Adrenal gland (tissue), 12 donors: ENCODE measurements around the gene ANO10. TPM values are rescaled to one million over a fixed set of nuclear protein-coding genes. Genes with fewer than 3 reads are reported as not detected.

Experiments used
- DNase-seq, 7 donors: peaks; one replicate each; pipeline ENCODE4 v3.0.0-alpha.2; 2019 to 2020
- H3K27ac ChIP-seq, 5 donors: fragments of 200-600 bp; sonication (generic) in 4 of 5; 1 replicate in 3 of 5; 2 replicates in 2 of 5; pipeline versions ENCODE4 v1.5.1 to v1.8.0; 2016 to 2020; ENCODE audit warnings: mild to moderate bottlenecking in 1 of 5
- H3K27me3 ChIP-seq: fragments of 200-600 bp; 2 replicates; pipeline ENCODE4 v1.8.0; 2021
- H3K36me3 ChIP-seq, 2 donors: fragments of 200-600 bp; replicated peaks in 1 of 2; 1 replicate in 1 of 2; 2 replicates in 1 of 2; pipeline versions ENCODE4 v1.5.1 to v1.8.0; 2018 to 2022
- H3K4me1 ChIP-seq, 2 donors: fragments of 200-600 bp; replicated peaks in 1 of 2; 1 replicate in 1 of 2; 2 replicates in 1 of 2; pipeline versions ENCODE4 v1.5.1 to v1.8.0; 2018 to 2021
- H3K4me3 ChIP-seq, 4 donors: fragments of 200-600 bp; sonication (generic) in 3 of 4; one replicate each; pipeline ENCODE4 v1.5.1; 2016 to 2018
- H3K9me3 ChIP-seq, 3 donors: fragments of 200-600 bp; sonication (generic) in 1 of 3; replicated peaks in 1 of 3; 1 replicate in 2 of 3; 2 replicates in 1 of 3; pipeline versions ENCODE4 v1.5.1 to v1.8.0; 2016 to 2021
- POLR2A ChIP-seq, 2 donors: fragments of 450-650 bp; IDR thresholded peaks; one replicate each; pipeline ENCODE4 v1.6.1; 2017; ENCODE audit warnings: antibody characterized with exemption in 2 of 2, mild to moderate bottlenecking in 2 of 2, moderate library complexity in 1 of 2
- WGBS, 4 donors: extraction: QIAGEN DNeasy Blood & Tissue Kit in 2 of 4; methylation state at CpG; one replicate each; pipeline versions ENCODE4 v1.1.5 to v1.1.7; 2013 to 2017; 5-methylcytosine and 5-hydroxymethylcytosine counted together
- intact Hi-C, 2 donors: fragments of 100-400 bp; cut with DNase I; formaldehyde crosslinking; loops; one replicate each; pipeline versions ENCODE4 v1.14.1 to v1.15.0; 2022 to 2023
- polyA plus RNA-seq, 3 donors: library from polyadenylated mRNA; stranded (reverse); fragments of 200-250 nt in 2 of 3; fragments of 350-450 nt in 1 of 3; fragmentation: Illumina TruSeq in 1 of 3; extraction: RNeasy Lipid Tissue Mini Kit (QIAGEN cat#74804) in 1 of 3; gene quantifications; one replicate each; pipeline ENCODE4 v1.2.3, GENCODE V29; 2013 to 2014
- total RNA-seq, 9 donors: library from RNA; depleted of rRNA in 4 of 9; stranded (reverse); fragments of >200 nt in 4 of 9; fragments of 120-200 nt in 1 of 9; fragmentation: NEBNext Ultra II Directional in 1 of 9; extraction: Animal tissue kit (Norgen Biotek cat#: 25700) in 1 of 9; gene quantifications; one replicate each; pipeline versions ENCODE4 v1.1.0 to v1.2.4, GENCODE V29; 2013 to 2023
- TF ChIP-seq, protein P1 (sequence below), 6 experiments: fragments of 450-650 bp in 4 of 6; fragments of 200-600 bp in 2 of 6; sonication (generic) in 1 of 6; IDR thresholded peaks; 1 replicate in 5 of 6; 2 replicates in 1 of 6; pipeline versions ENCODE4 v1.5.1 to v1.8.0; 2016 to 2021; ENCODE audit warnings: antibody characterized with exemption in 6 of 6, mild to moderate bottlenecking in 2 of 6, moderate library complexity in 1 of 6
- donor health status: healthy with polysubstance abuse.
- donor health status: Bipolar disorder and iron deficiency.
- donor health status: DM: yes; HTN: yes; CAD: no.
- donor health status: DM: no; HTN: no; CAD: no.
- donor health status: DM: no; HTN: no; CAD: no.
- donor health status: DM: yes; HTN: yes; CAD: no.

The ANO10 gene
- total and polyA plus RNA-seq, 12 donors, result 10.7 to 34.8 (median 22.0) TPM

DNA sequence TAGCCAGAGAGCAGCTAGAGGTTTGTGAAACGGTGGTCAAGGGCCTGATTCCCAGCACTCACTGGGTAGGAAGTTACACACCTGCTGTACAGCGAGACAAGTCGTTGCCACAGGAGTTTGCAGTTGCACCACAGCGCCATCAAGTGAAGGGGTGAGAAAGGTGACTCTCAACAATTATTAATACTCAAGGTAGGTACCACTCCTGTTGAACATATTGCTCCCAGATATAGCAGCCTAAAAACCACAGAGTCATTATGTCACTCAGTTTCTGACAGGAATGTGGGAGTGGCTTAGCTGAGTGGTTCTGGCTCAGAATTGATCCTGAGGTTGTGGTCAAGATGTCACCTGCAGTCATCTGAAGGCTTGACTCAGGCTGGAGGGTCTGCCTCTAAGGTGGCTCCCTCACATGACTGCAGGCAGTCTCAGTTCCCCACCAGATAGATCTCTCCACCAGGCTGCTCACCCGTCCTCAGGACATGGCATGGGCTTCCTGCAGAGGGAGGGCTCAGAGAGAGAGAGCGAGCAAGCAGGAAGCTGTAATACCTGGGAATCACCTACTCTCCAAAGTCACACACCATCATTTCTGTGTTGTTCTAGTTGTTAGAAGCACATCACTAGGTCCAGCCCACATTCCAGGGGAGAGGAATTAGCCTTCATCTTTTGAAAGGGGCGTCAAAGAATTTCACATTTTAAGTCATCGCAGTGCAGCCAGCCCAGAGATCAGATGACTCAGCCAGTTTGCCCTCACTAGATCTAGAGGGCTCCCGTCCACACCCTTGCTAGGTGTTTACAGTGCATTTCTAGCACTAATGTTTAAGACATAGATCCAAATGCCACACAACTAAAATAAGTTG lies 17.0 kb upstream of the ANO10 start:
- Histone ChIP-seq H3K4me3 (no peak overlapping the region), H3K27ac (no peak overlapping the region), H3K9me3 (no peaks in the 10 kb centered on the region), H3K36me3 (no peaks in the 10 kb centered on the region), H3K4me1 (no peaks in the 10 kb centered on the region), H3K27me3 (no peaks in the 10 kb centered on the region)
- TF ChIP-seq, protein P1, sequence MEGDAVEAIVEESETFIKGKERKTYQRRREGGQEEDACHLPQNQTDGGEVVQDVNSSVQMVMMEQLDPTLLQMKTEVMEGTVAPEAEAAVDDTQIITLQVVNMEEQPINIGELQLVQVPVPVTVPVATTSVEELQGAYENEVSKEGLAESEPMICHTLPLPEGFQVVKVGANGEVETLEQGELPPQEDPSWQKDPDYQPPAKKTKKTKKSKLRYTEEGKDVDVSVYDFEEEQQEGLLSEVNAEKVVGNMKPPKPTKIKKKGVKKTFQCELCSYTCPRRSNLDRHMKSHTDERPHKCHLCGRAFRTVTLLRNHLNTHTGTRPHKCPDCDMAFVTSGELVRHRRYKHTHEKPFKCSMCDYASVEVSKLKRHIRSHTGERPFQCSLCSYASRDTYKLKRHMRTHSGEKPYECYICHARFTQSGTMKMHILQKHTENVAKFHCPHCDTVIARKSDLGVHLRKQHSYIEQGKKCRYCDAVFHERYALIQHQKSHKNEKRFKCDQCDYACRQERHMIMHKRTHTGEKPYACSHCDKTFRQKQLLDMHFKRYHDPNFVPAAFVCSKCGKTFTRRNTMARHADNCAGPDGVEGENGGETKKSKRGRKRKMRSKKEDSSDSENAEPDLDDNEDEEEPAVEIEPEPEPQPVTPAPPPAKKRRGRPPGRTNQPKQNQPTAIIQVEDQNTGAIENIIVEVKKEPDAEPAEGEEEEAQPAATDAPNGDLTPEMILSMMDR (IDR thresholded peaks at IDR 0.05), result no peak
- no peak for TF ChIP-seq POLR2A (IDR thresholded peaks at IDR 0.05)
- no peak for DNase-seq
- WGBS, 4 donors, result 63 to 70% (median 68%) methylated on average over 9 of the region's 9 CpGs
- intact Hi-C loops, result no loop called here

DNA sequence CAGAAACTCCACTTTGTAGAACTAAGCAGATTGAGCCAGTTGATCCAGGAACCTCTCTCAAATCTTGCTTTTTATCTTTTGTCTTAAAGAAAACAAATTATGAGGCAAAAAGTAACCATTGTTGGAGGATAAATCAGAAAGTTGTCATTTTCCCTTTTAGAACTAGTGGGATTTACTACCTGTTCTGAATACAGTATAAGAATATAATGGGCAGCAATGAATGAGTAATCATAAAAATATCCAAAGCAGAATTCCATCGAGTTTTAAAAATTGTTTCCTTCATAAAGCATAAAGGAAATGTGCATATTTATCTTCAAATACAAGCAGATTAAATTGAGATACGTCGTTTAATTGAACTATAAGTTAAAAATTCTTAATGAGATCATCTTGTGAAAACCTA lies 15.9 kb upstream of the ANO10 start:
- TF ChIP-seq, protein P1 (IDR thresholded peaks at IDR 0.05), result no peak
- no peak for TF ChIP-seq POLR2A (IDR thresholded peaks at IDR 0.05)
- 72 to 77% (median 76%) methylated on average over 3 of the region's 3 CpGs for WGBS, 4 donors
- no peak for DNase-seq
- no peaks in the 10 kb centered on the region for H3K4me1 ChIP-seq
- no peak overlapping the region for H3K27ac ChIP-seq
- H3K9me3 ChIP-seq, result no peaks in the 10 kb centered on the region
- H3K36me3 ChIP-seq, result no peaks in the 10 kb centered on the region
- H3K27me3 ChIP-seq, result no peaks in the 10 kb centered on the region
- no peak overlapping the region for H3K4me3 ChIP-seq
- intact Hi-C loops, result no loop called here

DNA sequence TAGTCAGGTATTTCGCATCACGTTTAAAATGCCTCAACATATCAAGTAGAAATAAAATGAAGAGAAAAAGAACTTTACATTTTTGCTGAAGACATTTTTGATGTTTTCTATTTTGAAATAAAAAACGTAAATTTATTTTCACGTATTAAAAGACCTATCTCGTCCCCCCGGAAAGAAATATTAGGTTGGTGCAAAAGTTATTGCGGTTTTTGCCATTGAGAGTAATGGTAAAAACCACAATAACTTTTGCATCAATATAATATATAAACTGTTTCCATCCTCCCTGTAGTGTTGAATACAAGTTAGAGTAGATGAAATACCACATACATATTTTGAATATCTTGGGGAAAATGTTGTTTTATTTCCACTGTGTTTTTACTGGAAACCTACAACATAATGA lies 11.2 kb upstream of the ANO10 start:
- WGBS, 4 donors, result 74 to 82% (median 76%) methylated on average over 7 of the region's 7 CpGs
- Histone ChIP-seq H3K9me3 (no peaks in the 10 kb centered on the region), H3K27ac (no peak overlapping the region), H3K36me3 (no peaks in the 10 kb centered on the region), H3K4me3 (no peak overlapping the region), H3K4me1 (peaks cover 0 to 3% of the 10 kb centered on the region in 2 donors), H3K27me3 (no peaks in the 10 kb centered on the region)
- DNase-seq, result no peak
- intact Hi-C loops, result no loop called here
- TF ChIP-seq POLR2A (IDR thresholded peaks at IDR 0.05), result no peak
- TF ChIP-seq, protein P1 (IDR thresholded peaks at IDR 0.05), result no peak

DNA sequence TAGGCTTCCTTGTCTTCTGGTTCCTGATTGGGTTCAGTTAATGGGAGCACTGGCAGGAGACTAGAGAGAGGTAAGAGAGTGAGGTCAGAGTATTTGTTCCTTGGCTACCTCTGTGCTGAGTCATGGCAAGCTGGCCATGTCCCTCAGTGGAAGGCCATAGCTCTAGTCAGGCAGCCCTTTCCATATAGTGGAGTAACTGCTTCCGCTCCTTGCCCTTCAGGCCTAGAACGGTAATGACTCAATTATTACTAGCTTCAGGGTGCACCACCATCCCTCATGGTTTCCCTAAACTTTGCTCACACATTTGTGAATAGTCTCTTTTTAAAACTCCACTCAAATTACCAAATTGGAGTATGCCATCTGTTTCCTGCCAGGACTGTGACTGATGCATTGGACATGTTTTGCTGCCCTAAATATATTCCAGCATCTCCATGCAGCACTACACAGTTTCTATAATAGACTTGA lies 10.5 kb upstream of the ANO10 start:
- TF ChIP-seq, protein P1 (IDR thresholded peaks at IDR 0.05), result no peak
- no peak for TF ChIP-seq POLR2A (IDR thresholded peaks at IDR 0.05)
- no peaks in the 10 kb centered on the region for H3K27me3 ChIP-seq
- H3K27ac ChIP-seq, result no peak overlapping the region
- H3K36me3 ChIP-seq, result no peaks in the 10 kb centered on the region
- H3K4me3 ChIP-seq, result no peak overlapping the region
- intact Hi-C loops, result no loop called here
- H3K9me3 ChIP-seq, result no peaks in the 10 kb centered on the region
- 51 to 75% (median 64%) methylated on average over 2 of the region's 2 CpGs for WGBS, 4 donors
- peak in 5 of 7 donors; percentile 29 to 44 (median 38) for DNase-seq
- peaks cover 0 to 3% of the 10 kb centered on the region in 2 donors for H3K4me1 ChIP-seq
